ENCODE results near the gene STYK1.

DNA sequence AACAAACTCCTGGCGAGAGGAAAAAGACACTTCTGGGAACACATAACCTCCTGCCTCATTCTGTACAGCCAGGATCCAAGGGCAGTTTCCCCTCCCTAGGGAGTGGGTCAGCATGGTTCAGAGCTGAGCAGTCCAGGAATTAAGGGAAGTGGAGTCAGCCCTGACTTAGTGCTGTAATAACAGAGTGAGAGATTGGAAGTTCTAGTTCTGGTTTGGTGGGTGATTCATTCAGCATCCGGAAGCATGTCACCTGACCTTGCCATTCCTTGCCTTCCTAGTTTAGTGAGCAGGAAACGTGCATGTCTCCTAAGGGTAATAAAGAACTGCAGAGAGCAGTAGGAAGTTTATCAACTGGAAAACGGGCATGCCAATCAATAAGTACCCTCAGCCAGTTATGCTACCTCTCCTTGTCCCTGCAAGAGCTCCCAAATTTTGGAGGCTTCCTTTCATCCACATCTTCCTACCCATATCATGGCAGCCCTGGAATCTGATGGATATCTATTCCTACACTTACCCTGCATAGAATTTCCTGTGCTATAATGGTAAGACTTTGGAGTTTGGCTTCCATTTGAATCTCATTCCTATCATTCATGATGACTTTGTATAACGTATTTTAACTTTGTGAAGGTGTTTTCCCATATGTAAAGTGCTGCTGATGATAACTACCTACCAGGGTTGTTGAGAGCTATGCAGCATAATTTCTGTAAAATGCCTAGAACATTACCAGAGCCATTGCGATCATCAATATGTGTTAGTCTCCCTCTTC lies 31.9 kb downstream of the STYK1 start:
- TF ChIP-seq FOS (IDR thresholded peaks at IDR 0.05; ENCODE audit: extremely low read depth, insufficient read length) = no peak
- TF ChIP-seq ZNF561 (CRISPR knock-in tag; conservative IDR thresholded peaks at IDR 0.05) = no peak
- TF ChIP-seq SRSF7 (optimal IDR thresholded peaks at IDR 0.05; ENCODE audit: low read depth, low read length) = no peak
- no peak for TF ChIP-seq ZNF232 (CRISPR knock-in tag; IDR thresholded peaks at IDR 0.05)
- TF ChIP-seq ZNF274 (IDR thresholded peaks at IDR 0.05; ENCODE audit: borderline replicate concordance, low read depth, low read length) = no peak
- TF ChIP-seq, protein P1, sequence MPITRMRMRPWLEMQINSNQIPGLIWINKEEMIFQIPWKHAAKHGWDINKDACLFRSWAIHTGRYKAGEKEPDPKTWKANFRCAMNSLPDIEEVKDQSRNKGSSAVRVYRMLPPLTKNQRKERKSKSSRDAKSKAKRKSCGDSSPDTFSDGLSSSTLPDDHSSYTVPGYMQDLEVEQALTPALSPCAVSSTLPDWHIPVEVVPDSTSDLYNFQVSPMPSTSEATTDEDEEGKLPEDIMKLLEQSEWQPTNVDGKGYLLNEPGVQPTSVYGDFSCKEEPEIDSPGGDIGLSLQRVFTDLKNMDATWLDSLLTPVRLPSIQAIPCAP (CRISPR knock-in tag; IDR thresholded peaks at IDR 0.05; ENCODE audit: borderline replicate concordance) = no peak
- no peak for TF ChIP-seq NFE2L1 (tag; IDR thresholded peaks at IDR 0.05; ENCODE audit: borderline replicate concordance, low read depth)
- TF ChIP-seq RAD21 (CRISPR knock-in tag; conservative IDR thresholded peaks at IDR 0.05 in 1 of 2, IDR thresholded peaks at IDR 0.05 in 1 of 2) = no peak
- TF ChIP-seq ZFX (CRISPR knock-in tag; IDR thresholded peaks at IDR 0.05) = no peak
- TF ChIP-seq NBN (IDR thresholded peaks at IDR 0.05; ENCODE audit: low read depth) = no peak
- TF ChIP-seq BRCA1 (IDR thresholded peaks at IDR 0.05) = no peak
- TF ChIP-seq BRCA1 (CRISPR knock-in tag; IDR thresholded peaks at IDR 0.05) = no peak
- no peak for TF ChIP-seq CTBP1 (IDR thresholded peaks at IDR 0.05; ENCODE audit: borderline replicate concordance)
- no peak for TF ChIP-seq ZNF436 (CRISPR knock-in tag; IDR thresholded peaks at IDR 0.05)

All from K562 (cell line).